Erythroblast (primary cell): ENCODE measurements around the gene EYA2.

ENCODE experiments used
- DNase-seq, 2 experiments: peaks; one replicate each; lab custom pipeline; 2025; lab: John Stamatoyannopoulos, UW
- GATA1 ChIP-seq: IDR thresholded peaks from 2 replicates; pipeline ENCODE4 v1.6.1; 2011; ENCODE audit warnings: low read depth, mild to moderate bottlenecking, control low read depth, low read length, moderate library complexity
- POLR2A ChIP-seq: IDR thresholded peaks from 2 replicates; pipeline ENCODE4 v1.6.1; 2011; ENCODE audit warnings: mild to moderate bottlenecking, low read length

The EYA2 gene

GRCh38 chr20:46994341-46994740, 99.7 kb downstream of the EYA2 start:
- DNase-seq, result no peak
- TF ChIP-seq POLR2A (no peak), GATA1 (no peak)

DNA sequence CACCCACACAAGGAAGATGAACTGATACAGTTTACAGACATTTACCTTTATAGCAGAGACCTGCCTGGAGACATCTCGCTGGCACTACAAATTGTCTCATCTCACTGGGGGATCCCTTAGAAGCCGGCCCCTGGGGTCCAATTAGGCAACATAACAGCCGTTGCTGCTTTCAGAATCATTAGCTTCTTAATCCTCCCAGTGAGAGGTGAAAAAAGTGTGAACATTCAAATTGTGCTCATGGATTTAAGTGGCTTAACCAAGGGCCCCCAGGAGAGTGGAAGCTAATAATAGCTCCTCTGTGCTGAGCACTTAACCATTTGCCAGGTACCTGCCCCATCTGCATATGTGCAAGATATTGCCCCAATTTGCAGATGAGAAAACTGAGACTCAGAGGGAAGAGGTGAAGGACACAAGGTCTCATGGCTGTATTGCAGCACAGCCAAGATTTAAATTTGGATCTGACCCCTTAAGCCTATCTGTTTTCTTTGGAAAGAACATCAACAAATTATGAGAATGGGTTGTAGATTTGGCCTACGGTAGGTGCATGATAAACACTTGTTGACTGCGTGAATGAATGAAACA, 101.0 kb downstream of the EYA2 start:
- no peak for DNase-seq
- TF ChIP-seq GATA1 (no peak), POLR2A (no peak)

GRCh38 chr20:46997187-46997586, 102.5 kb downstream of the EYA2 start:
- no peak for DNase-seq
- TF ChIP-seq GATA1 (no peak), POLR2A (no peak)

DNA sequence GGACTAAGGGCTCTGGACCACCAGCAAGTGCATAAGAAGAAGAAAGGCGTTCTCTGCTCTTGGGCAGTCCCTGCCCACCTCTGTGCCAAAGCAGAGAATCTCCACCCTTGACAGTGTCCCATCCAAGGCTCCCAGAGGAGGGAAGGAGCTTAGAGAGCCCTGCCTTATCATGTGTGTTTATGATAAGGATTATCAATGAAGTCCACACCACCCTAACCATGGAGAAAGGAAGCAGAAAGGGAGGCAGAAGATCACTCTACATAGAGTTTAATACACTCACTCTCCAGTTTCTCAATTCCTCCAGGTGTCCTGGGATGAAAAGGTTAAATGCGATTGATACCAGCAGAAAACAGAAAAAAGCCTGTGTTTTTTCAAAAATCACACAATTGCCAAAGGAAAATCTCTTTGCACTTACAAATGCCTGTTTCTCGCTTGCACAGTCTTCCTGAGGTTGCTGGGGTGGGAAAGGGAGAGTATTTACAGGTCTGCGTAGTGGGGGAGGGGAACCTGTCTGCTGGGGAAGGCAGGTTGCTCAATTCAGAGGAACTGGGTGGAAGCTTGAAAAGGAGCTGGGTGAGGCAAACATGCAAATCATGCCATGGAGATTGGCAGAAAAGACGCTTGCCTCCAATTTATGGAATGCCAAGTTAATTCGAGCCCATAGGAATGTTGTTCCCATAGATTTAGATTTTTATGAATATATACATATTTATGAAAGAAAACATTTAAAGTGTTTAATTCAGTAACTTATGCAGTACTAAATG, 104.0 kb downstream of the EYA2 start:
- TF ChIP-seq POLR2A (no peak), GATA1 (no peak)
- DNase-seq, result no peak

DNA sequence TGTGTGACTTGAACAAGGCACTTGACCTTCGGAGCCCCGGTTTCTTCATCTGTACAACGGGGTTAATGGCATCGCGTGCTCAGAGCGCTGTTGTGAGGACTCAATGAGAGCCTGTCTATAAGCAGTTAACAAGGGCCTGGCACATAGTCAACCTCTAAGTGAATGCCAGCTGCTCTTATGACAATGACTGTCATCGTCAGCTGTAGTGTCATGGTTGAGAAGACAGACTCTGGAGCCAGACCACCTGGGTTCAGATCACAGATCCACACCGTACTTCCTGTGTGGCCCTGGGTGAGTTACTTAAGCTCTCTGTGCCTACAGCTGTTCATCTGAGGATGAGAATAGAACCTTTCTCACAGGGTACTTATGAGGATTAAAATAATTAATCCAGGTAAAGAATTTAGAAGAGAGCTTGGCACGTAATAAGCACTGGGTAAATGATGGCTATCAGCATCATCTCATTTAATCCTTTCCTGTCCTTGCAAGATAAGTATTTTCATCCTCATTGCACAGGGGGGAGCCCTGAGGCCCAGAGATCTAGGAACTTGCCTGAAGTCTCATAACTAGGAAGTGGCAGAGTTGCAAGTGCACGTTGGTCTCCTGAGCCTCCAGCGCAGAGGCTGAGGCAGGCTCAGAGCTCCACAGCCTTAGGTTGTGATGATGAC, 105.3 kb downstream of the EYA2 start:
- TF ChIP-seq GATA1 (no peak), POLR2A (no peak)
- DNase-seq, result no peak

GRCh38 chr20:47003223-47003622, 108.6 kb downstream of the EYA2 start:
- DNase-seq, result no peak

DNA sequence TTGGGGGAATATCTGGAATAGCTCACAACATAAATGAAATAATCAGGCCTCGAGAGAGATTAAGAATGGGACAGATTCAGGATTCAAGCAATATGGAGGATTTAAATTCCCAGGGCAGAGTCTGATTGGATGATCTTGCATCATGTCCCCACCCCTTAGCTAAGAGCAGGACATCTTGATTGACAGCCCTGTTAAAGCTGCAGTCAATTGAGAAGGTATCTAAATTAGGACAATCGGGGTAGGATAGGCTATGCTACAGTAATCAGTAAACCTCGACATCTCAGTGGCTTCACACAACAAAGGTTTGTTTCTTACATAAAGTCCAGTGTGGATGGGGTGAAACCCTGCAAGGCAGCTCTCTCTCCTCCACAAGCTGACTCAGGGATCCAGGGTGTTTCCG, 109.5 kb downstream of the EYA2 start:
- TF ChIP-seq GATA1 (no peak), POLR2A (no peak)
- DNase-seq, result no peak

More at GRCh38 chr20:47003223-47003622, 108.6 kb downstream of the EYA2 start:
- no peak for TF ChIP-seq GATA1
- no peak for TF ChIP-seq POLR2A

GRCh38 chr20:47007826-47008655, 113.4 kb downstream of the EYA2 start:
- TF ChIP-seq POLR2A, result no peak
- TF ChIP-seq GATA1, result no peak
- DNase-seq, result no peak

GRCh38 chr20:47008842-47009518, 114.3 kb downstream of the EYA2 start:
- TF ChIP-seq POLR2A (no peak), GATA1 (no peak)
- DNase-seq, result no peak

DNA sequence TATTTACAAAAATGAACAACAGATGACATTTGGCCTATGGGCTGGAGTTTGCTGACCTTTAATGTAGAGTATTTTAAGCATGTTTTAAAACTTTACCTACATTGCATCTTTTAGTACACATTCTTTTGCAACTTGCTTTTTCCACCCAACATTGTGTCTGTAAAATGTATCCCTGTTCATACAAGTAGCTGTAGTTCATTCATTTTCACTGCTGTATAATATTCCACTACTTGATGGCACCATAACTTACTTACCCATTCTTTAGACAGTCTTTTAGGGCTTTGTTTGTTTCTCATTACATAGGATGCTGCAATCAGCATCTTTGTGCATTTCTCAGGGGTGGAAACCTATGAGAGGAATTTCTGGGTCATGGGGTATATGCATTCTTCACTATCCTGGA, 115.1 kb downstream of the EYA2 start:
- TF ChIP-seq POLR2A (no peak), GATA1 (no peak)
- no peak for DNase-seq

DNA sequence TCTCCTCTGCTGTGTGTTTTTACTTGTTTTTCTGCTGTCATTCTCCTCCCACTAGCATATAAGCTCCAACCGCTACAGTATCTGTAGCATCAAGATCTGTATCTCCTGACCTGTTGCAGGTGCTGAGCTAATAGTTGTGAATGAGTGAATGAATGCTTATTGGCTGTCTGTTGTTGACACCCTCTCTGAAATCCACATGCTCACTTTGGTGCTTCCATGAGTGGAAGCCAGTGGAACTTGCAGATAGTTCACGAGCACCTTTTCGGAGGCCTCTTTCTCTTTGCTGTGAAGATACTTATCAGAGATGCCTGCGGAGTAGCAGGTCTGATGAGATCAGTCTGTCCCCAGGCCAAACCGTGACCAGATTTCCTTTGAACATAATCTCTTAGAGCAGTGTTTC, 117.3 kb downstream of the EYA2 start:
- TF ChIP-seq GATA1, result no peak
- no peak for TF ChIP-seq POLR2A
- no peak for DNase-seq

- TF ChIP-seq GATA1, result no peak
- no peak for TF ChIP-seq POLR2A
These were observed 119.0 kb downstream of the EYA2 start for GRCh38 chr20:47013606-47014005.

More at GRCh38 chr20:47013606-47014005, 119.0 kb downstream of the EYA2 start:
- no peak for DNase-seq
